Occipital lobe (tissue), 2 donors: Measurements from ENCODE around the gene PIK3C3. TPM values are rescaled to one million over a fixed set of nuclear protein-coding genes. Genes with fewer than 3 reads are reported as not detected.
A peak's percentile ranks its signal among the peaks of the same experiment; 100 is the strongest.

Source experiments
- DNase-seq: peaks from one replicate; lab custom pipeline; 2025; lab: John Stamatoyannopoulos, UW
- total RNA-seq: library from RNA; depleted of rRNA; stranded (reverse); fragments of >200 nt; gene quantifications from one replicate; pipeline ENCODE4 v1.2.3, GENCODE V29; 2014

The PIK3C3 gene
- total RNA-seq, result 108 TPM

DNA sequence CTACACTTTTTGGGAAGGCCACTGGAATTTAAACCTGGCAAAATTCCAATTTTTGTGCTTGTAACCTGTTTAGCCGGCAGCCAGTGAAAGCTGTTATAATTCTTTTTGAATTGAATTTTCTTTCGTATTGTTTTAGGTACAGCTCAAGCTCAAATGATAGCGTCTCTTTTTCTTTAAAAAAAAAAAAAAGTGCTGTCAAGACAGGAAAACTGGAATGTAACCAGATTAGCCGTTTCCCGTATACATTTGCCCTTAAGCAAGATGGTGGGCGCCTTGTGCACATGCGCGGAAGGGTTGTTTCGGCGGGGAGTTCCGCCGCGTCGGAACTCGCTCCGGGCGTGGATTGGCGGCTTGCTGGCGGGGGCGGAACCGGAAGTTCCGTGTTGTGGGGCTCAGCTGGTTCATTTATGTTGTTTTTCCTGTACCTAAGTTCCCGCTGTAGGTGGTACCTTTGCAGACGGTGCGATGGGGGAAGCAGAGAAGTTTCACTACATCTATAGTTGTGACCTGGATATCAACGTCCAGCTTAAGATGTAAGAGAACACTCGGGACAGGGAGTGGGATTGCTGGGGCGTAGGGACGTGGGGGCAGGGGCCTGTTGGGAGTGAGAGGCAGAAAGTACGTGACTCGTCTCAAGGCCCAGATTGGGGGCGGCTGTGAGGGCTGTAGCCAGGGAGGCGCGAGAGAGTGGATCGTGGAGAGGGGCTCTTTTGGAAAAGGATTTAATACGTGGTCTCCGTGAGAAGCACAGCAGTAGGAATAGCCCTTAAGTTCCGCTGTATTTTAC is at the start of gene PIK3C3:
Gene PIK3C3 (plus strand): TSS at position 408 of the 787 bp plus-strand sequence. CDS start 58 bp downstream, at position 466.
- peak; percentile 92 for DNase-seq

DNA sequence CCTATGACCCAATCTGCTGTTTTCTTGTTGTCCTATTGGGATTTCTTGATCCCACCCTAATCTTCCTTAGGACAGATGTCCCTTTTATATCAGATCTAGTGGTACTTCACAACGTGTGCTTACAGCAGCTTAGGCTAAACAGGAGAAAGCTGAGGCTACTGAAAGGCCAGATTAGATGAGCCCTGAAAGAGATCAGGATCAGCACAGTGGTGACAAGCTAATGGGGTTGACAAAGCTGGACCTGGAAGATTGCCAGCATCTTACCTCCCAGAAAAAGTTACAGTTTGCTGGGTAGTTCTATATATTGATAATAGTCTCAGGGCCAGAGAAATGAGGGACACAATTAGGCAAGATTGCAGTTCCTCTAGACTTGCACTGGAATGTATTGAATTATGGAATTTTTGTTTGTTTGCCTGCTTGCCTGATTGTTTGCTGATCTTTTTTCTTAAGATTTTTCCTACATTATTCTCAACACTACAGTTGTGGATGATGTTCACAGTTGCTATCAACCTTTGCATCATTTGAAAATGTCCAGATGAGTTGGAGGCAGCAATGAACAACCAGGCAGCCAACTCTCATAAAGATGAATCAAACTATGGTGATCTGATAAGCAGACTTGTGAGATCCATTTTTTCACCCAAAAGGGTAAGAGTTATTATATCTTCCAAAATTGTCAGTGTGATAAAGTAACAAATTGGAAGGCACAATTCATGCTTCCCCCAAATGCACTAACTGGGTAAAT is 49.1 kb upstream of the PIK3C3 start:
- no peak for DNase-seq

DNA sequence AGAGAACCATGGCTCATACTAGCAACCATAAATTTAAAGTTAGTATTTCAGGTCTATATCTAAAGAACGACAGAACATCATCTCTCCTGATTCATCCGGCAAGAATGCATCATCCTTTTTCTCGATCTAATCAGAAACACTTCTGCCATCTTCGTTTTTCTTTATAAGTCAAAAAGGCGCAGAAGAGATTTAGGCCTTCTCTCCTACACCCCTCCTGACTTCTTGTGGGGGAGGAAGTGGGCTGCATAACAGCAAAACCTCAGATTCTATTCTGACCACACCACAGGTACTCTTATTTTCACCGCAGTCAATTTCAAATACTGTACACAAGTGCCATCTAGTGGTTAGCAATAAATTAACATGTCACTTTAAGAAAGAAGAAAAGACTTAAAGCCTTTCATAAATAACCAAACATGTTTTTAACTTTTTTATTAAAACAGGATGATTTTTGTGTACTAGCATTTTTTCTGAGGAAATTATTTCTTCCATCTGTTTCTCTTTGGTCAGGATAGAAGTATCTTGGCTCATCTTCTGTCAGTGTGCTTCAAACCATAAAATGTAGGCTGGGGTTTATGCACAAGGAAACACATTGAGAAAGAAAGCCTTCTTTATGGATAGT is 48.4 kb upstream of the PIK3C3 start:
- no peak for DNase-seq

DNA sequence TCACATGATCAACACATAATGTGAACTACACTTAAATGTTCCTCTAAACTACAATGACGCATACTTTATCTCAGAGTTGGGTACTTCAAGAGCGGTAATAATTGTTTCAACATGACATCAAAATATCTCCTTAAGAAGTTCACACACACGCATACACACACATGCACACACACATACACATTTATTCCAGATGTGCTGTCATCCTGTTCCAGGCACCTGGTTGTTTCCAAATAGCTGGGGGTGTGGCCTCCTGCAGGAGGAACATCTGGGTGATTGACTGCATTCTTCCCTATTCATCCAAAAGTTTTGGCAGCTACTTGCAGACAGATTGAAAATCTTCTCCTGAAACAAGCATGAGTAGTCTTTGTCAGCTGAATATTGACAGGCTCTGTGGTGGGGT is 37.9 kb upstream of the PIK3C3 start:
- no peak for DNase-seq

DNA sequence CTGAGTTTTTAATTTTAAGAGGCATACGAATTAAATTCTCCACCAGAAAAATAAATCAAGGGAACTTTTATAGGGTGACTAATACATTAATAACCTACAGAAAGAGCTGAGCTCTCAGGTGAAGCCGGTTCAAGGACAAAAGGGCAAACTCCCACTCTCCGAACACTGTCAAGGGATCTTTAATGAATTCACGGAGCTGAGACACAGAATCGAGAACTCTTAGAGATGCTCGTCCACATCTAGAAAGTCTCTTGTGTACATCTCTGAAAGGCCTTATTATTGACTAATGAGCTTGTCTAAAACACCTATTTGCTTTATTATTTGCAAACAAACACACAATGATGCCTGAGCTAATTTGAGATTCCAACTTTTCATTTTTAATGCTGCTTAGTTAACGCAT is 33.3 kb upstream of the PIK3C3 start:
- no peak for DNase-seq

DNA sequence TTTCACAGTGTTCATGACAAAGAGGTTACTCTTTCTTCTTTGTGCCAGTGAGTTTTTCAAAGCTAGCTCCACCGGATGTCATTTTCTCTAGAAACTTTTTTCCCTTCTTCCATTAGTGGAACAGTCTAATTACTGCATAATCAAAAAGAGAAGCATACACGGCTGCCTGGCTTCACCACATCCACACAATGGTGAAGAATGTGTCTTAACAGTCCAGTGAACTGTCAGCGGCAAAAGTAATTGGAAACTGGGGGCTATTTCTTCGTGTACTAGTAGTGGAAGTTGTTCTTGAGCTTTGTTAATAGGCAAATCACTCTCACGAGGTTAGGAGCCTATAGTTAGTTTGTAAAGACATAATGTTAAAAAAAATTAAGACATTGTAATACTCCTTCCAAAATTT is 32.9 kb upstream of the PIK3C3 start:
- DNase-seq, result no peak

DNA sequence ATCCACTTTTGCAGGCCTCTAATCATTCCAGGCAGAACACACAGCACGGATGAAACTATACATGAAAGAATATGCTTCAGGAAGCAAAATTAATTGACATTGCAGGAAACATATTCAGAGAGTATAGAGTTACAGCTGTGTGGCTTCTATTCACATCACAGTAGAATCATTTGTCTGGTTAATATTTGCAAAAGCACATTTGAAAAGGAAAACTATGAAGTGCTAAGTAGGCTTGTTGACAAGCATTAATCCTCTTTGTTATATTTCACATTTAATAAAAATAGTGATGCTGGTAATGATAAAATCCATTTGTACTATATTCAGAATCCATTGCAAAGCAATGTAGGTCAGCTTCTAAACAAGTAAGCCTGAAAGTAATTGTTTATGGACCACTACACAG is 32.2 kb upstream of the PIK3C3 start:
- no peak for DNase-seq

DNA sequence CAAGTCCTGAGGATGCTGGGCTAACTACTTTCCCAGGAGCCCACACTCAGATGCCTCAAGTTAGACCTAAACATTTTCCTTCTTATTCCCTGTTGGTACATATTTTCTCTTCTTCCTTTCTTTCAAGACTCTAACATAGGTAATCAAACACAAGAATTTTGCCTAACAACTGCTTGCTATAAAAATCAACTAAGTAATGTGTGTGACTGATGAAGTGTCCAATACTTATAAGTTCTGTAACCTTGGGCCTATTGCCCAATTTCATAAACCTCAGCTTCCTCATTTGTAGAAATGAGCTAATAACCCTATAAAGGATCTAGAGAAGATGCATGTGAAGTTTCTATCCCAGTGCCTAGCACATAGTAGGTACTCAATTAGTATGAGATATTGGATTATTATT is 31.6 kb upstream of the PIK3C3 start:
- DNase-seq, result no peak

DNA sequence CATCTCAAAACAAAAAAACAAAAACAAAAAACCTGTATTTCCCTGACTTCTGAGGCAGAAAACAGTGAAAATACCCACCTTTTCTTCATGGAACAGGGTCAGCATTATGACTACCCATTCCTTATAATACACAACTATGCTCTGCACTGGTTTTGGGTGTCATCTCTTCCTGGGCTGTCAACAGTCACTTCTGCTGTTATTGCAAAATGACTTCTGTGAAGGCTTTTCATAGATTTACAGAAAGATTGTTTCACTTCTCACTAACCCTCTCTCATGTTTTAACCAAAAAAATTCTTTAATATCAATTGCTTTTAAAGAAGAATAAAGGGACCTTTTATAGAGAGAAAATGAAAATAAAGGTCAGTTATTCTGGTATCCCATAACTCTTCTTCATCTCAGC is 26.5 kb upstream of the PIK3C3 start:
- DNase-seq, result no peak

DNA sequence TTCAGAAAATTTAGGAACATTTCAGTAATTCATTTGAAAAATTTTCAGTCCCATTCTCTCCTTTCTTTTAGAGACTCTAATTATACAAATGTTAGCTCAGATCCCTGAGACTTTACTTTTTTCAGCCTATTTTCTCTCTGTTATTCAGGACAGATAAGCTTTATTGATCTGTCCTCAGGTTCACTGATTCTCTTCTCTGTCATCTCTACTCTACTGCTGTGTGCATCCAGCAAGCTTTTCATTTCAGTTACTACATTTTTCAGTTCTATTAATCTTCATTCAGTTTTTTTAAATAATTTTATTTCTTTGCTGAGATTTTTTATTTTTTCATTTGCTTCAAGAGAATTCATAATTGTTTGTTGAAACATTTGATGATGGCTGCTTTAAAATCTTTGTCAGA is 22.1 kb upstream of the PIK3C3 start:
- no peak for DNase-seq

DNA sequence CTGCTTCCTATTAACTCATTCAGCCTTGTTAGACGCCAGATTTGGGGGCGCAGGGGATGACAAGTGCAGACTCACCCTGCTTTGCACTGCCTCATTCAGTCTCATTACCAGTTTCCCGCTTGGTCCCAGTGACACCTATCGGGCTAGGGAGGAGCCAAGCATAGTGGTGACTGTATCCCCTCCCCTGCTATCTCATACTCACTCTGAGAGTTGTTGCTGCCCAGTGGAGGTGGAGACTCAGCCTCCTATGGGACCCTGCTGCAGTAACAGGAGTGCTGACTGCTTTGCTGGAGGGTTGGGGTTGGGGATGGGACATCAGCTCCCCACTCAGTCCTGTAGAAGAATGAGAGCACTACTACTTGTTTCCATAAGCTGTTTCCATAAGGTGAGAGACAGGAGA is 21.3 kb upstream of the PIK3C3 start:
- no peak for DNase-seq

DNA sequence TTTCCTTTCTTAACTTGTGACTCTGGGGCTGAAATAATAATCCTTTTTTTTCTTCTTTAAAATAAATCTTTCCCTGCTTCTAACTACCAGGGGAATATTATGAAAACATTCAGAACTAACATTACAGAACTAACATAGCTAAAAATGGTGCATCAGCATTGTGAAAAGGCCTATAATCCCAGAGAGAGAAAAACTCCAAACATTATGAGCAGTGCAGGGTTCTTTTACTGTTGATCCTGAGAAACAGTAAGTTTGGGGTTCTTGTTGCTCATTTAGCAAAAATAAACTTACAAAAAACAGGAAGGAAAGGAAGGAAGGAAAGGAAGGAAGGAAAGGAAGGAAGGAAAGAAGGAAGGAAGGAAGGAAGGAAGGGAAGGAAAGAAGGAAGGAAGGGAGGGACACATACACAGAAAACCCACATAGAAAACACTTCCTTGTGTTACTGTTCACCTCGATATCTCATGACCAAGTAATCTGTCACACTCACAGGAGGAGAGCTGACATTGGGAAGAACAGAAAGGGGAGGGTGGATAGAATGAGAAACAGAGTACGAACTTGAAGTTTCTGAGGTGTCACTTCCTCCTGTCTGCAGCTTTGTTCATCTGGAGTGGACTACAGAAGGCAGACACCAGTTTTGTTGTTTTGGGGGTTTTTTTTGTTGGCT is 18.4 kb upstream of the PIK3C3 start:
- DNase-seq, result no peak

DNA sequence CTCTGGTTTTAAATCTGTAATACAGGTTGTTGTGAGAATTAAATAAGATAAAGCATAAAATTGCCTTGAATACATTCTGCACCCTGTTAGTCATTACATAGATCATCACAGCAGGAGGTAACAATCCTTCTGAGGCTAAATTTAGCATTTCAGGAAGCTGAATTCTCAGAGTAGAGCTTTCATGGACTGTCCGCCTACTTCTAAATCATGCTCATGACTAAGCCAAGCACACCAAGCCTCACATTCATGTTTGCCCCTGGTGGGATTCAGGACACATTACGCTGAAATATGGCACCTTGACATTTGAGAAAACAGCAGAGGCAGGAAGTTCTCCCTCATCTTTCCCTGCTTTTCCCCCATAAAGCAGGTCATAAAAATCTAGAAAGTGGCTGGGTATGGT is 16.6 kb upstream of the PIK3C3 start:
- no peak for DNase-seq

DNA sequence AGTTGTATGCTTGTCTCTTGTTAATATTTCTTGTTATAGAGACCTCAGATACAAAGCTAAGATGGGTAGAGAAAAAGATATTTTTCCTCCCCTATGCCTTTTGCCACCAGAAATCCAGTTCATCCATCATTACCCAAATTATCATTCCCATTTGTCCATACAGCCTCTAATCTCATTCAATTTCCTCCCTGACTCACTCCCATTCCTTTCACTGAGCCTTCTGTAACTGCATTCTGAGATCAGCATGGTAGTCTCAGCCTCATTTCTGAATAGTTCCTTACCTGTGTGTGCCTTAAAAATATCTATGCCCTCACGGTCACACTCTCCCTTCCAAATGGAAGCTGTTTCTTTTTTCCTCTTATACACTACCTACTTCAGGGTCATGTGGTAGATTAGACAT is 15.7 kb upstream of the PIK3C3 start:
- no peak for DNase-seq

DNA sequence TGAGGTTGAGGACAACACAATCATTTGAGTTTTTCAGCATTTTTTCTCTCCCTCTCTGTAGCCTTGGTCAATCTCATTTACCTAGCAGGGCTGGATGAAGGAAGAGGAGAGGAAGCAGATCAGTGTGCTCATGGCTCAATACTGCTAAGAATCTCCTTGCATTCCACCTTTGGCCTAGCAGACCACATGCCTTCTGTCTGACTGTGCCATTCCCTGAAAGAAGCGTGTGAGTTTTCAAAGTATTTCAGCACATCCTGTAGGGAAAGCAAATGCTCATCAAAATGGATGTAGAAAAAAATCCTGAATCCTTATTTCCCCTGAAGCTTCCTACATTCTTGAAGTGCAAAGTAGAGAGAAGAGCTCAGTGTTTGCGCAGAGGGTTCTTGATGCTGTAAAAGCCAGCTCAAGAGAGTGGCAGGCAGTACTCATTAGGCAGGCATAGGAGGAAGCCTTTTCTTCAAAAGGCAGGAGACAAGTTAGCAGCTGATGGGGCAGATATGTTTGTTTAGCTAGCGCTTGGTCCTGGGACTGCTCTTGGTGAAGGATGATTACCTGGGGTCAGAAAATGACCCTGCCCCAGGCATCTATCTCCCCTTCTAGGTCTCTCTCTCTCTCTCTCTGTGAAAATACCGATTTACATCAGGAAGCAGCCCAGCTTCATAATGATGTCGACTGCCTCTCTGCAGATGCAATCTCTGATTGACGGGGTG is 14.4 kb upstream of the PIK3C3 start:
- DNase-seq, result no peak

DNA sequence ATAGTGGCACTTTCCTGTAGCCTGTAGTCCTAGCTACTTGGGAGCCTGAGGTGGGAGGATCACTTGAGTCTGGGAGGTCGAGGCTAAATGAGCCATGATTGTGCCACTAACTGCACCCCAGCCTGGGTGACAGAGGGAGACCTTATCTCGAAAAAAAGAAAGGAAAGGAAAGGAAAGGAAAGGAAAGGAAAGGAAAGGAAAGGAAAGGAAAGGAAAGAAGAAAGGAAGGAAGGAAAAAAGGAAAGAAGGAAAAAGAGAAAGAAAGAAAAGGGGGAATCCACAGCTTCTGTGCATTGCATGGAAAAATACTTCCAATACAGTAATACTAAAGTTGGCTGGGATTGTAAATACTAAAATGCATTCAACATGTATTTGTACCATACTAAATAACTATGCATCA is 12.8 kb upstream of the PIK3C3 start:
- DNase-seq, result no peak

DNA sequence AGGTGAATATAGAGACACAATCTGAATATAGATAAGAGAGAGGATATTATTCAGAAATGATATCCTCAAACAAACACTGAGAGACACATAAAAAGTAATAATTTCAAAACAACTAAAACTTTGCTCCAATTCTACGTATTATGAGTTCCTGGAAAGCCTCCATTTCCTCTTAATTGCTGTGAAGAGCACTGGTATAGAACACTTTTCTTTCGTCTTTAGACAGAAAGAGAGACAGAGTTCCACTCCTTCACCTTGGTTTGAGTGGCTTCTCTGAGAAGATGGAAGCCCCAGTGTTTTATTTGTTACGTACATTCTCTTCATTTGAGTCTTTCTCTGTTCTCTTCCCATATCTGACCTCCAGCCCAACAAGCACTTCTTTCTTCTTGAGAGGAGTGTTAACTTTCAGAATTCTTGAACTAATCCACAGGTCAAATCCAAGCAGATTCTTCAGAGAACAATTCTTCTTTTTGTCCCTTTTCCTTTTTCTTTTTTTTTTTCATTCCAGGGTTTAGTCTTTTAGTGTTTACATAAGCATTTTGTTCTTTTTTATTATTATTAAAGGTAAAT is 6.4 kb upstream of the PIK3C3 start:
- no peak for DNase-seq

DNA sequence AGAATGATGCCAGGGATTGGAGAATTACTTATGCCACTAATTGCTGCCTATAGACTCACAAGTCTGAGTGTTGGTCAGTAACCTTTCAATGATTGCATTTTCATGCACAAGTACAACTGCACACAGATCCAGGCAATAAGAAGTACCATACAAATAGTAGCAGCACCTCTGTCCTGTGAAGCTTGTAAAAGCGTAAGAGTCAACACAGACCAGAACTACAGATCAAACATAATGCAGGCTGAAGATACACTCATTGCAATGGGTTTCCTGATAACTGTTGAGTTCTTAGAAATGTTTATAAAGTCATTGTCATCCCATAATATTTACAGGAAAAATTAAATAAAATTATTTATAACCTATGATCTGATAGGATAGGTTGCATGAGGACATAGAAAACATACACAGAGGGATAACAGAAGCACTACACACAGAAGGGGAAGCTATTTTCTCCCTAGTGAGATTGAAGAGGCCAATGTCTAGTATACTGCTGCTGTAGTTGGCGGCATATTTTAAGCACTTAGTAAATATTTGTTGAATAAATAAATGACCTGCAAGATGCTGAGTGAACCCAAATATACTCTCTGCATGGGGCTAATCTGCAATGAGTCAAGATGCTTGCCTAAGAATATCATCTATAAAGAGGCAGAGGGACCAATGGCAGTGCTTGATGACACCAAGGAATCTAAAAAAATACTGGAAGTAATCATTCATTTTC is 5.7 kb upstream of the PIK3C3 start:
- no peak for DNase-seq

DNA sequence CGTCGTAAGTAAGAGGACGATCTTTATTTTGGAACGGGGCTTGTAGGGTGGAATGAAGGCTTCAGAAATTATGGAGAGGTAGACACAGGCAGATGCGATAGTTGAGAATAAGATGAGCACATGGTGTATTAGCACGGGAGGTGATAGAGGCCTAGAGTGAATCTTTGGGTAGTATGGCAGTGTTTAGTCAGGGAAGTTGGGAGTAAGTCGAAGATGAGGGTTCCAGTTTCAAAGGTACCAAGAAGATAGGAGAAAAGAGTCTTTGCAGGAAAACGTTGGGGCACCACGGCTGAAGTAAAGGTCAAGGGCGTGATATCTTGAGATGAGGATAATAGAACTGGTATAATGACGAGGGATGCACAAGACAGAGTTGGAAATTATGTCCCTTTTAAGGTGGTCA is 654 bp downstream of the PIK3C3 start:
- no peak for DNase-seq

DNA sequence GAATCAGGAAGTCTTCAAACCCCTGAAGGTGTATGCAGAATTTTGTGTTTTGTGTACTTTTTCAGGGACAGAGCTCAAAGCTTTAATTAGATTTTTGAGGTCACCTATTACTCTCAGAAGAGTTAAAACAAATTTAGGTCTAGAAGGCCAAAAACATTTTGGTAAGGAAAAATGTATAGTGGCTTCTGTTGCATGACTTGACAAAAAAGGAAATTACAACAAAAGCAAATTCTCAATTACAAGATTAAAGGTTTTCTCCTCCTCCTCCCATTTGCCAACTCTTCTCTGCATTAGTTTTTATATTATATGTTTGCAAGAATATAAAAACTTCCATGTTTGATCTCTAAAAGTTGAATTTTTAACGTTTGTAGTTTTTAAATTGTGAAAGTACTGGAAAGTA is 4.0 kb downstream of the PIK3C3 start:
- DNase-seq, result no peak
